Measurements from ENCODE around the gene KLHL18.
"Not testable (repeated sequence)": the region's sequence is repeated elsewhere in the genome, so short reads cannot be mapped to it uniquely, and the experiment has no call there.

Gene KLHL18

GRCh38 chr3:47274652-47275051, 8.1 kb upstream of the KLHL18 start:
- no peak for DNase-seq (ENCODE audit: low spot score)

- no peak for DNase-seq (ENCODE audit: low spot score)
Observed at GRCh38 chr3:47276558-47276957, 6.2 kb upstream of the KLHL18 start.

- DNase-seq (ENCODE audit: low spot score) = no peak
Observed at GRCh38 chr3:47280519-47280918, 2.2 kb upstream of the KLHL18 start.

- no peak for DNase-seq (ENCODE audit: low spot score)
Observed at GRCh38 chr3:47283193-47283537, 421 bp downstream of the KLHL18 start.

- peak; percentile 31 for DNase-seq (ENCODE audit: low spot score)
Observed at GRCh38 chr3:47283591-47284364, 1.0 kb downstream of the KLHL18 start.

GRCh38 chr3:47288966-47289910, 6.5 kb downstream of the KLHL18 start:
- no peak for DNase-seq (ENCODE audit: low spot score)

GRCh38 chr3:47291158-47291753, 8.5 kb downstream of the KLHL18 start:
- DNase-seq (ENCODE audit: low spot score) = no peak

GRCh38 chr3:47291754-47292420, 9.1 kb downstream of the KLHL18 start:
- DNase-seq (ENCODE audit: low spot score) = not testable (repeated sequence)

GRCh38 chr3:47293822-47294221, 11.1 kb downstream of the KLHL18 start:
- no peak for DNase-seq (ENCODE audit: low spot score)

GRCh38 chr3:47294392-47294791, 11.6 kb downstream of the KLHL18 start:
- DNase-seq (ENCODE audit: low spot score) = no peak

GRCh38 chr3:47295322-47295721, 12.6 kb downstream of the KLHL18 start:
- DNase-seq (ENCODE audit: low spot score) = no peak

GRCh38 chr3:47295976-47296375, 13.2 kb downstream of the KLHL18 start:
- DNase-seq (ENCODE audit: low spot score) = no peak

GRCh38 chr3:47296562-47297302, 14.0 kb downstream of the KLHL18 start:
- no peak for DNase-seq (ENCODE audit: low spot score)

- DNase-seq (ENCODE audit: low spot score) = no peak
Observed at GRCh38 chr3:47298439-47298838, 15.7 kb downstream of the KLHL18 start.

- no peak for DNase-seq (ENCODE audit: low spot score)
Observed at GRCh38 chr3:47299381-47300318, 16.9 kb downstream of the KLHL18 start.

GRCh38 chr3:47301456-47301855, 18.7 kb downstream of the KLHL18 start:
- no peak for DNase-seq (ENCODE audit: low spot score)

- no peak for DNase-seq (ENCODE audit: low spot score)
Observed at GRCh38 chr3:47306022-47306421, 23.3 kb downstream of the KLHL18 start.

- DNase-seq (ENCODE audit: low spot score) = not testable (repeated sequence)
Observed at GRCh38 chr3:47309231-47309630, 26.5 kb downstream of the KLHL18 start.

- no peak for DNase-seq (ENCODE audit: low spot score)
Observed at GRCh38 chr3:47310391-47310790, 27.6 kb downstream of the KLHL18 start.

- no peak for DNase-seq (ENCODE audit: low spot score)
Observed at GRCh38 chr3:47313341-47314055, 30.8 kb downstream of the KLHL18 start.

Measured in iPS-NIHi11 (cell line).